B cell (primary cell): ENCODE measurements around the gene ZNF398.

Experiments used
- CTCF ChIP-seq: fragments of 200-600 bp; IDR thresholded peaks from one replicate; pipeline ENCODE4 v1.8.0; 2022; ENCODE audit warnings: antibody characterized with exemption, mild to moderate bottlenecking
- EZH2 ChIP-seq: IDR thresholded peaks from 2 replicates; pipeline ENCODE4 v1.6.1; 2012; ENCODE audit warnings: borderline replicate concordance, low read depth, mild to moderate bottlenecking, moderate library complexity, low read length; ENCODE audit not compliant: insufficient read depth, poor library complexity, severe bottlenecking

- no peak for TF ChIP-seq CTCF
- no peak for TF ChIP-seq EZH2
Measured at GRCh38 chr7:149156898-149157297, 9.6 kb downstream of the ZNF398 start.
